Keratinocyte (primary cell): ENCODE measurements around the gene GLT1D1. TPM values are rescaled to one million over a fixed set of nuclear protein-coding genes. Genes with fewer than 3 reads are reported as not detected.

Source experiments
- DNase-seq: peaks from one replicate; pipeline ENCODE4 v3.0.0-alpha.2; 2011; ENCODE audit warnings: low read depth, missing footprints, low spot score
- FAIRE-seq: peaks from 2 replicates; lab custom pipeline; 2011; peaks lifted over from hg19 to GRCh38; lab: Jason Lieb, UNC
- H2AFZ ChIP-seq: 2 replicates; pipeline ENCODE4 v1.6.0; 2012; ENCODE audit warnings: low read length, control low read depth, inconsistent platforms; ENCODE audit not compliant: control insufficient read depth
- H3K27ac ChIP-seq: 2 replicates; pipeline ENCODE4 v1.5.1; 2011; ENCODE audit warnings: low read length; ENCODE audit not compliant: control insufficient read depth, insufficient read depth
- H3K27me3 ChIP-seq: 3 replicates; pipeline ENCODE4 v1.6.0; 2011; ENCODE audit warnings: low read length; ENCODE audit not compliant: control insufficient read depth, insufficient read depth; ENCODE audit errors: extremely low read depth
- H3K36me3 ChIP-seq, 2 experiments: 2 replicates in 1 of 2; 3 replicates in 1 of 2; pipeline ENCODE4 v1.5.1; 2011; ENCODE audit warnings: low read length in 2 of 2, mild to moderate bottlenecking in 1 of 2; ENCODE audit not compliant: control insufficient read depth in 2 of 2, insufficient read depth in 2 of 2; ENCODE audit errors: extremely low read depth in 1 of 2
- H3K4me1 ChIP-seq: 3 replicates; pipeline ENCODE4 v1.5.1; 2011; ENCODE audit warnings: low read length; ENCODE audit not compliant: control insufficient read depth, insufficient read depth; ENCODE audit errors: extremely low read depth
- H3K4me2 ChIP-seq: 3 replicates; pipeline ENCODE4 v1.6.0; 2011; ENCODE audit warnings: low read depth, low read length; ENCODE audit not compliant: control insufficient read depth, insufficient read depth; ENCODE audit errors: extremely low read depth
- H3K4me3 ChIP-seq, 3 experiments: fragments of 200-600 bp in 1 of 3; sonication (generic) in 1 of 3; 2 replicates in 2 of 3; 3 replicates in 1 of 3; pipeline ENCODE4 v1.5.1; 2011 to 2016; ENCODE audit warnings: low read length in 3 of 3, mild to moderate bottlenecking in 3 of 3, control low read depth in 2 of 3, inconsistent platforms in 1 of 3, low read depth in 1 of 3, mixed read lengths in 1 of 3, mixed run types in 1 of 3, moderate library complexity in 1 of 3; ENCODE audit not compliant: control insufficient read depth in 2 of 3, insufficient read depth in 2 of 3; ENCODE audit errors: extremely low read depth in 1 of 3
- H3K79me2 ChIP-seq: 2 replicates; pipeline ENCODE4 v1.6.0; 2012; ENCODE audit warnings: low read length; ENCODE audit not compliant: control insufficient read depth, insufficient read depth
- H3K9ac ChIP-seq: 3 replicates; pipeline ENCODE4 v1.6.0; 2011; ENCODE audit warnings: low read length; ENCODE audit not compliant: control insufficient read depth, insufficient read depth; ENCODE audit errors: extremely low read depth
- H3K9me1 ChIP-seq: 3 replicates; pipeline ENCODE4 v1.6.0; 2011; ENCODE audit warnings: low read length; ENCODE audit not compliant: control insufficient read depth, insufficient read depth; ENCODE audit errors: extremely low read depth
- H3K9me3 ChIP-seq: 2 replicates; pipeline ENCODE4 v1.5.1; 2012; ENCODE audit warnings: low read depth, low read length; ENCODE audit not compliant: control insufficient read depth
- H4K20me1 ChIP-seq: 3 replicates; pipeline ENCODE4 v1.6.0; 2011; ENCODE audit warnings: low read length; ENCODE audit not compliant: control insufficient read depth, insufficient read depth; ENCODE audit errors: extremely low read depth
- EZH2 ChIP-seq: IDR thresholded peaks from one replicate; pipeline ENCODE4 v1.6.1; 2012; ENCODE audit warnings: inconsistent platforms, mild to moderate bottlenecking, low read length, moderate library complexity
- dilution Hi-C: fragments of 300-500 bp; cut with MboI; formaldehyde crosslinking; loops from one replicate; pipeline ENCODE4 v1.7.0; 2020; ENCODE audit warnings: low sequenced_read_pairs; ENCODE audit not compliant: extremely low pct_ligation_motif_present
- polyA plus RNA-seq, 5 experiments: library from polyadenylated mRNA; depleted of rRNA in 3 of 5; stranded (reverse) in 3 of 5; stranded (forward) in 1 of 5; unstranded in 1 of 5; fragments of >200 nt; gene quantifications; 1 replicate in 1 of 5; 2 replicates in 3 of 5; 3 replicates in 1 of 5; pipeline versions ENCODE4 v1.2.1 to v1.2.3, GENCODE V29; 2011 to 2012; ENCODE audit warnings: missing spikeins in 2 of 5, low read depth in 1 of 5, low replicate concordance in 1 of 5
- TF ChIP-seq, protein P1 (sequence below), 3 experiments: IDR thresholded peaks in 1 of 3; conservative IDR thresholded peaks in 1 of 3; optimal IDR thresholded peaks in 1 of 3; 2 replicates in 2 of 3; 3 replicates in 1 of 3; pipeline versions ENCODE3 to v1.5.1; 2011; ENCODE audit warnings: low read length in 3 of 3, mild to moderate bottlenecking in 3 of 3, moderate library complexity in 2 of 3, control low read depth in 1 of 3, inconsistent platforms in 1 of 3; ENCODE audit not compliant: insufficient read depth in 2 of 3; ENCODE audit errors: extremely low read depth in 1 of 3

Gene GLT1D1
- polyA plus RNA-seq, 1 donor (not counting 4 experiments of a cell fraction or from before 2014, with no cell fraction given): not detected

DNA sequence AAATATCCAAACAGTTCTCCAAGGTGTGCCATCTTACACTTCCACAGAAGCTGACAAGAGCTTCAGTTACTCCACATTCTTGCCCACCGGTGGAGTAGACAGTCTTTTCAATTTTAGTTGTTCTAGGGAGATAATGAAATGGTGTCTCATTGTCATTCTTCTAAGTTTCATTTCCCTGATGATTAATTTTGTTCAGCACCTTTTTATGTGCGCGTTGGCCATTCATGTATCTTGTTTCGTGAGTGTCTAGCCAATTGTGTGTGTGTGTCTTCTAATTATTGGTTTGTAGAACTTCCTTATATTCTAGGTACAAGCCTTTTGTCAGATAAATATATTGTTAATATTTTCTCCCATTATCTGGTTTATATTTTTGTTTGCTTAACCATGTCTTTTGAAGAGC lies 63.1 kb downstream of the GLT1D1 start:
- Histone ChIP-seq H3K9ac (no peak overlapping the region), H3K9me1 (no peaks in the 10 kb centered on the region), H3K9me3 (no peaks in the 10 kb centered on the region), H4K20me1 (no peaks in the 10 kb centered on the region), H3K4me2 (no peak overlapping the region), H3K79me2 (no peaks in the 10 kb centered on the region), H3K4me1 (no peaks in the 10 kb centered on the region), H2AFZ (no peak overlapping the region), H3K27ac (no peak overlapping the region), H3K27me3 (no peaks in the 10 kb centered on the region), H3K36me3 (no peaks in the 10 kb centered on the region), H3K4me3 (no peak overlapping the region)
- dilution Hi-C loops: no loop called here
- DNase-seq (no peak), FAIRE-seq (no peak)
- no peak for TF ChIP-seq EZH2
- TF ChIP-seq, protein P1, sequence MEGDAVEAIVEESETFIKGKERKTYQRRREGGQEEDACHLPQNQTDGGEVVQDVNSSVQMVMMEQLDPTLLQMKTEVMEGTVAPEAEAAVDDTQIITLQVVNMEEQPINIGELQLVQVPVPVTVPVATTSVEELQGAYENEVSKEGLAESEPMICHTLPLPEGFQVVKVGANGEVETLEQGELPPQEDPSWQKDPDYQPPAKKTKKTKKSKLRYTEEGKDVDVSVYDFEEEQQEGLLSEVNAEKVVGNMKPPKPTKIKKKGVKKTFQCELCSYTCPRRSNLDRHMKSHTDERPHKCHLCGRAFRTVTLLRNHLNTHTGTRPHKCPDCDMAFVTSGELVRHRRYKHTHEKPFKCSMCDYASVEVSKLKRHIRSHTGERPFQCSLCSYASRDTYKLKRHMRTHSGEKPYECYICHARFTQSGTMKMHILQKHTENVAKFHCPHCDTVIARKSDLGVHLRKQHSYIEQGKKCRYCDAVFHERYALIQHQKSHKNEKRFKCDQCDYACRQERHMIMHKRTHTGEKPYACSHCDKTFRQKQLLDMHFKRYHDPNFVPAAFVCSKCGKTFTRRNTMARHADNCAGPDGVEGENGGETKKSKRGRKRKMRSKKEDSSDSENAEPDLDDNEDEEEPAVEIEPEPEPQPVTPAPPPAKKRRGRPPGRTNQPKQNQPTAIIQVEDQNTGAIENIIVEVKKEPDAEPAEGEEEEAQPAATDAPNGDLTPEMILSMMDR (optimal IDR thresholded peaks at IDR 0.05 in 1 of 3, IDR thresholded peaks at IDR 0.05 in 1 of 3, conservative IDR thresholded peaks at IDR 0.05 in 1 of 3; ENCODE audit: extremely low read depth in 1 of 3, insufficient read depth in 2 of 3, low read length in 3 of 3): no peak

DNA sequence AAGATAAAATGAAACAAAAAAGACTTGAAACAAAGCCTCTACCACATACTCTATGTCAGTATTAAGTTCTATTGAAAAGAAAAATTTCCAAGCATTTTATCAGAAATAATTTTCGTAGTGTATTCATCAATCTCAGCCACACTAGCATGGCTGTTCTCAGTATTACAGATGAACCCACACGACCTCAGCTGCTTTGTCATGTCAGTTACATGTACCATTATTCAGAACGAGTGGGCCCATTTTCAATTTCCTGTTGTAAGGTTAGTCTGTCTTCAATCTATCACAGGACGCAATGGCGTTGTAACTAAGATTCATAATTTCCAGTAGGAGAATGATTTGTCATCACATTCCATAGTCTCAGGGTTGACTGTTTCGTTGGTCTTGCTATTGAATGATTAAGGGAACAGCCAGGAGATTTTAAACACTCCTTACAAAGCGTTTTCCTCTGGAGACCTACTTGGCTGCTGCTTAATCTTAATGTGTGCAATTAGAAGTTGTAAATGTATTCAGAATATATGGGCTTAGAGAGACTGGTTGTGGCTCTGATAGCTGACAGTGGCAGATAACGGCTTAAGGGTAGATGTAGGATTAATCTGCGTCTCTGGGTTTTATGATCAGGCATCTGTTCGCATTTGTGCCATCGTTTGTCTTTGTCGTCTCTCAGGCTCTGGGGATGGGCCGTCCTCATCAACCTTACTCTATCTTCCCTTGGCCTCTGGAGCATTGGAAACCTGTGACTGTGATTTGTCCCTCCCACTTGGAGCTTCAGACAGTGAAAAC lies 65.4 kb downstream of the GLT1D1 start:
- TF ChIP-seq EZH2: no peak
- TF ChIP-seq, protein P1 (optimal IDR thresholded peaks at IDR 0.05 in 1 of 3, IDR thresholded peaks at IDR 0.05 in 1 of 3, conservative IDR thresholded peaks at IDR 0.05 in 1 of 3; ENCODE audit: extremely low read depth in 1 of 3, insufficient read depth in 2 of 3, low read length in 3 of 3): no peak
- dilution Hi-C loops: no loop called here
- H3K27ac ChIP-seq: no peak overlapping the region
- H3K9me3 ChIP-seq: no peaks in the 10 kb centered on the region
- no peaks in the 10 kb centered on the region for H3K4me1 ChIP-seq
- H3K27me3 ChIP-seq: no peaks in the 10 kb centered on the region
- DNase-seq (no peak), FAIRE-seq (no peak)
- no peaks in the 10 kb centered on the region for H3K36me3 ChIP-seq
- no peaks in the 10 kb centered on the region for H3K9me1 ChIP-seq
- H3K9ac ChIP-seq: no peak overlapping the region
- no peak overlapping the region for H3K4me2 ChIP-seq
- no peak overlapping the region for H3K4me3 ChIP-seq
- H2AFZ ChIP-seq: no peak overlapping the region
- H3K79me2 ChIP-seq: no peaks in the 10 kb centered on the region
- H4K20me1 ChIP-seq: no peaks in the 10 kb centered on the region
